Measurements from ENCODE around the gene BHLHA15. TPM values are rescaled to one million over a fixed set of nuclear protein-coding genes. Genes with fewer than 3 reads are reported as not detected.
A peak's percentile ranks its signal among the peaks of the same experiment; 100 is the strongest.

Gene BHLHA15
- total and polyA plus RNA-seq, 9 of the 15 experiments (the other 6 are each of a cell fraction or from before 2014, with no cell fraction given) = 0.22 to 2.0 (median 1.1) TPM; not detected in 4

GRCh38 chr7:98217623-98218582 lies 6.7 kb downstream of the BHLHA15 start (continued):
- no peak for TF ChIP-seq STAT6 (CRISPR knock-in tag; IDR thresholded peaks at IDR 0.05)
- TF ChIP-seq ZNF584 (CRISPR knock-in tag; IDR thresholded peaks at IDR 0.05; ENCODE audit: low read depth) = 0 out of 2 replicates have a peak, but pooled peaks have one; percentile 35
- TF ChIP-seq MECOM (CRISPR knock-in tag; IDR thresholded peaks at IDR 0.05) = peak; percentile 73
- no peak for TF ChIP-seq POLR3A (IDR thresholded peaks at IDR 0.05; ENCODE audit: borderline replicate concordance, extremely low read depth, insufficient read depth, insufficient read length)
- TF ChIP-seq, protein P1, sequence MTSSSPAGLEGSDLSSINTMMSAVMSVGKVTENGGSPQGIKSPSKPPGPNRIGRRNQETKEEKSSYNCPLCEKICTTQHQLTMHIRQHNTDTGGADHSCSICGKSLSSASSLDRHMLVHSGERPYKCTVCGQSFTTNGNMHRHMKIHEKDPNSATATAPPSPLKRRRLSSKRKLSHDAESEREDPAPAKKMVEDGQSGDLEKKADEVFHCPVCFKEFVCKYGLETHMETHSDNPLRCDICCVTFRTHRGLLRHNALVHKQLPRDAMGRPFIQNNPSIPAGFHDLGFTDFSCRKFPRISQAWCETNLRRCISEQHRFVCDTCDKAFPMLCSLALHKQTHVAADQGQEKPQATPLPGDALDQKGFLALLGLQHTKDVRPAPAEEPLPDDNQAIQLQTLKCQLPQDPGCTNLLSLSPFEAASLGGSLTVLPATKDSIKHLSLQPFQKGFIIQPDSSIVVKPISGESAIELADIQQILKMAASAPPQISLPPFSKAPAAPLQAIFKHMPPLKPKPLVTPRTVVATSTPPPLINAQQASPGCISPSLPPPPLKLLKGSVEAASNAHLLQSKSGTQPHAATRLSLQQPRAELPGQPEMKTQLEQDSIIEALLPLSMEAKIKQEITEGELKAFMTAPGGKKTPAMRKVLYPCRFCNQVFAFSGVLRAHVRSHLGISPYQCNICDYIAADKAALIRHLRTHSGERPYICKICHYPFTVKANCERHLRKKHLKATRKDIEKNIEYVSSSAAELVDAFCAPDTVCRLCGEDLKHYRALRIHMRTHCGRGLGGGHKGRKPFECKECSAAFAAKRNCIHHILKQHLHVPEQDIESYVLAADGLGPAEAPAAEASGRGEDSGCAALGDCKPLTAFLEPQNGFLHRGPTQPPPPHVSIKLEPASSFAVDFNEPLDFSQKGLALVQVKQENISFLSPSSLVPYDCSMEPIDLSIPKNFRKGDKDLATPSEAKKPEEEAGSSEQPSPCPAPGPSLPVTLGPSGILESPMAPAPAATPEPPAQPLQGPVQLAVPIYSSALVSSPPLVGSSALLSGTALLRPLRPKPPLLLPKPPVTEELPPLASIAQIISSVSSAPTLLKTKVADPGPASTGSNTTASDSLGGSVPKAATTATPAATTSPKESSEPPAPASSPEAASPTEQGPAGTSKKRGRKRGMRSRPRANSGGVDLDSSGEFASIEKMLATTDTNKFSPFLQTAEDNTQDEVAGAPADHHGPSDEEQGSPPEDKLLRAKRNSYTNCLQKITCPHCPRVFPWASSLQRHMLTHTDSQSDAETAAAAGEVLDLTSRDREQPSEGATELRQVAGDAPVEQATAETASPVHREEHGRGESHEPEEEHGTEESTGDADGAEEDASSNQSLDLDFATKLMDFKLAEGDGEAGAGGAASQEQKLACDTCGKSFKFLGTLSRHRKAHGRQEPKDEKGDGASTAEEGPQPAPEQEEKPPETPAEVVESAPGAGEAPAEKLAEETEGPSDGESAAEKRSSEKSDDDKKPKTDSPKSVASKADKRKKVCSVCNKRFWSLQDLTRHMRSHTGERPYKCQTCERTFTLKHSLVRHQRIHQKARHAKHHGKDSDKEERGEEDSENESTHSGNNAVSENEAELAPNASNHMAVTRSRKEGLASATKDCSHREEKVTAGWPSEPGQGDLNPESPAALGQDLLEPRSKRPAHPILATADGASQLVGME (CRISPR knock-in tag; IDR thresholded peaks at IDR 0.05) = no peak
- no peak for TF ChIP-seq GABPB2 (CRISPR knock-in tag; conservative IDR thresholded peaks at IDR 0.05)
- TF ChIP-seq, protein P2, sequence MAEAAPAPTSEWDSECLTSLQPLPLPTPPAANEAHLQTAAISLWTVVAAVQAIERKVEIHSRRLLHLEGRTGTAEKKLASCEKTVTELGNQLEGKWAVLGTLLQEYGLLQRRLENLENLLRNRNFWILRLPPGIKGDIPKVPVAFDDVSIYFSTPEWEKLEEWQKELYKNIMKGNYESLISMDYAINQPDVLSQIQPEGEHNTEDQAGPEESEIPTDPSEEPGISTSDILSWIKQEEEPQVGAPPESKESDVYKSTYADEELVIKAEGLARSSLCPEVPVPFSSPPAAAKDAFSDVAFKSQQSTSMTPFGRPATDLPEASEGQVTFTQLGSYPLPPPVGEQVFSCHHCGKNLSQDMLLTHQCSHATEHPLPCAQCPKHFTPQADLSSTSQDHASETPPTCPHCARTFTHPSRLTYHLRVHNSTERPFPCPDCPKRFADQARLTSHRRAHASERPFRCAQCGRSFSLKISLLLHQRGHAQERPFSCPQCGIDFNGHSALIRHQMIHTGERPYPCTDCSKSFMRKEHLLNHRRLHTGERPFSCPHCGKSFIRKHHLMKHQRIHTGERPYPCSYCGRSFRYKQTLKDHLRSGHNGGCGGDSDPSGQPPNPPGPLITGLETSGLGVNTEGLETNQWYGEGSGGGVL (CRISPR knock-in tag; IDR thresholded peaks at IDR 0.05) = no peak
- no peak for TF ChIP-seq PTBP1 (IDR thresholded peaks at IDR 0.05; ENCODE audit: low read depth, low read length)
- TF ChIP-seq FOS (IDR thresholded peaks at IDR 0.05; ENCODE audit: extremely low read depth, insufficient read length) = no peak
- no peak for TF ChIP-seq HINFP (tag; conservative IDR thresholded peaks at IDR 0.05; ENCODE audit: low read depth)
- TF ChIP-seq ZNF23 (CRISPR knock-in tag; IDR thresholded peaks at IDR 0.05) = no peak
- TF ChIP-seq BDP1 (IDR thresholded peaks at IDR 0.05; ENCODE audit: insufficient read depth, insufficient read length) = no peak

Measured in K562 (cell line).